ENCODE results near the gene APOA4. TPM values are rescaled to one million over a fixed set of nuclear protein-coding genes. Genes with fewer than 3 reads are reported as not detected.
"Not testable (repeated sequence)": the region's sequence is repeated elsewhere in the genome, so short reads cannot be mapped to it uniquely, and the experiment has no call there.

The APOA4 gene
- total RNA-seq, 2 experiments from 2014 or later, result not detected

DNA sequence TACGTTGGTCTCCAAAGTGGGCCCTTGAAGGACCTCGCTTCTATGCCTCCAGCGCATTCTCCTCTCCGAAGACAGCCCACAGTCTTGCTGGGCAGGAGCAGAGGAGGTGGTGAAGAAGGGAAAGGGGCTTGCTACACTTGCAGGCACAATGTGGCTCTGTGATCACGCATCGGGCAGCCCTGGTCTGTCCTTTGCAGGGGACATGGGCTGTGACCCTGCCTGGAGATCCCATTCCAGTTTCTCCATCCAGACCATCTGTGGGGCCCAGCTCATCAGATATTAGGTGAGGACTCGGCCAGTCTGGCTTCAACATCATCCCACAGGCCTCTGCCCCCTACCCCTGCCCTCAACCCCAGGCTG, 13.5 kb upstream of the APOA4 start:
- intact Hi-C loops (cut with micrococcal nuclease), result loop anchor here (5.0 kb wide), 1 partner anchor 44 kb away; the partner anchor contains the start of gene APOA5
- H3K27ac Mint-ChIP-seq, result no peak overlapping the region
- DNase-seq (no peak), ATAC-seq (no peak)
- no peaks in the 10 kb centered on the region for H3K9me3 Mint-ChIP-seq
- no peaks in the 10 kb centered on the region for H3K27me3 Mint-ChIP-seq
- ChIA-PET CTCF (interaction anchor here (1.0 to 4.3 kb wide), 36 partner anchors 9 to 391 kb away, joined by 3 to 167 read pairs (median 6); partner anchors contain the start of genes APOA4, APOA5 and ZPR1), POLR2A (interaction anchor here (1.0 to 2.1 kb wide), 7 partner anchors 10 to 65 kb away, joined by 3 to 17 read pairs (median 3); partner anchors contain the start of gene BUD13)
- TF ChIP-seq, protein P1, sequence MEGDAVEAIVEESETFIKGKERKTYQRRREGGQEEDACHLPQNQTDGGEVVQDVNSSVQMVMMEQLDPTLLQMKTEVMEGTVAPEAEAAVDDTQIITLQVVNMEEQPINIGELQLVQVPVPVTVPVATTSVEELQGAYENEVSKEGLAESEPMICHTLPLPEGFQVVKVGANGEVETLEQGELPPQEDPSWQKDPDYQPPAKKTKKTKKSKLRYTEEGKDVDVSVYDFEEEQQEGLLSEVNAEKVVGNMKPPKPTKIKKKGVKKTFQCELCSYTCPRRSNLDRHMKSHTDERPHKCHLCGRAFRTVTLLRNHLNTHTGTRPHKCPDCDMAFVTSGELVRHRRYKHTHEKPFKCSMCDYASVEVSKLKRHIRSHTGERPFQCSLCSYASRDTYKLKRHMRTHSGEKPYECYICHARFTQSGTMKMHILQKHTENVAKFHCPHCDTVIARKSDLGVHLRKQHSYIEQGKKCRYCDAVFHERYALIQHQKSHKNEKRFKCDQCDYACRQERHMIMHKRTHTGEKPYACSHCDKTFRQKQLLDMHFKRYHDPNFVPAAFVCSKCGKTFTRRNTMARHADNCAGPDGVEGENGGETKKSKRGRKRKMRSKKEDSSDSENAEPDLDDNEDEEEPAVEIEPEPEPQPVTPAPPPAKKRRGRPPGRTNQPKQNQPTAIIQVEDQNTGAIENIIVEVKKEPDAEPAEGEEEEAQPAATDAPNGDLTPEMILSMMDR (IDR thresholded peaks at IDR 0.05), result no peak
- no peaks in the 10 kb centered on the region for H3K36me3 Mint-ChIP-seq (ENCODE audit: low read depth)
- peaks cover 4% of the 10 kb centered on the region for H3K4me1 Mint-ChIP-seq (ENCODE audit: low read depth)
- H3K4me3 Mint-ChIP-seq, result no peak overlapping the region

GRCh38 chr11:116835791-116836631, 12.9 kb upstream of the APOA4 start:
- Mint-ChIP-seq H3K9me3 (no peaks in the 10 kb centered on the region), H3K4me3 (peak overlapping the region; percentile 72), H3K4me1 (ENCODE audit: low read depth) (peaks cover 4% of the 10 kb centered on the region), H3K27me3 (no peaks in the 10 kb centered on the region), H3K36me3 (ENCODE audit: low read depth) (no peaks in the 10 kb centered on the region), H3K27ac (peak overlapping the region; percentile 34)
- DNase-seq, result peak; percentile 89
- TF ChIP-seq, protein P1 (IDR thresholded peaks at IDR 0.05), result peak; percentile 65
- CTCF ChIA-PET, result interaction anchor here (0.6 to 4.3 kb wide), 55 partner anchors 9 to 1724 kb away, joined by 3 to 167 read pairs (median 5); partner anchors contain the start of genes APOA4, APOA5, BUD13 and ZPR1
- ATAC-seq, result peak; percentile 97
- POLR2A ChIA-PET, result interaction anchor here (0.7 to 2.1 kb wide), 15 partner anchors 10 to 337 kb away, joined by 3 to 17 read pairs (median 3); partner anchors contain the start of genes BUD13 and ZPR1
- intact Hi-C loops (cut with micrococcal nuclease), result loop anchor here (5.0 kb wide), 1 partner anchor 44 kb away; the partner anchor contains the start of gene APOA5

- H3K4me3 Mint-ChIP-seq, result peak overlapping the region; percentile 72
- intact Hi-C loops (cut with micrococcal nuclease), result loop anchor here (5.0 kb wide), 1 partner anchor 43 kb away; the partner anchor contains the start of gene APOA5
- DNase-seq (peak; percentile 7), ATAC-seq (no peak)
- ChIA-PET POLR2A (interaction anchor here (0.7 to 2.1 kb wide), 12 partner anchors 10 to 338 kb away, joined by 3 to 17 read pairs (median 3); partner anchors contain the start of genes BUD13 and ZPR1), CTCF (interaction anchor here (0.6 to 4.3 kb wide), 54 partner anchors 8 to 1724 kb away, joined by 3 to 167 read pairs (median 5); partner anchors contain the start of genes APOA4, APOA5, BUD13 and ZPR1)
- H3K27ac Mint-ChIP-seq, result no peak overlapping the region
- H3K4me1 Mint-ChIP-seq (ENCODE audit: low read depth), result peaks cover 4% of the 10 kb centered on the region
- no peaks in the 10 kb centered on the region for H3K36me3 Mint-ChIP-seq (ENCODE audit: low read depth)
- no peaks in the 10 kb centered on the region for H3K27me3 Mint-ChIP-seq
- TF ChIP-seq, protein P1 (IDR thresholded peaks at IDR 0.05), result no peak
- H3K9me3 Mint-ChIP-seq, result no peaks in the 10 kb centered on the region
Observed at GRCh38 chr11:116835042-116835772, 12.1 kb upstream of the APOA4 start.

DNA sequence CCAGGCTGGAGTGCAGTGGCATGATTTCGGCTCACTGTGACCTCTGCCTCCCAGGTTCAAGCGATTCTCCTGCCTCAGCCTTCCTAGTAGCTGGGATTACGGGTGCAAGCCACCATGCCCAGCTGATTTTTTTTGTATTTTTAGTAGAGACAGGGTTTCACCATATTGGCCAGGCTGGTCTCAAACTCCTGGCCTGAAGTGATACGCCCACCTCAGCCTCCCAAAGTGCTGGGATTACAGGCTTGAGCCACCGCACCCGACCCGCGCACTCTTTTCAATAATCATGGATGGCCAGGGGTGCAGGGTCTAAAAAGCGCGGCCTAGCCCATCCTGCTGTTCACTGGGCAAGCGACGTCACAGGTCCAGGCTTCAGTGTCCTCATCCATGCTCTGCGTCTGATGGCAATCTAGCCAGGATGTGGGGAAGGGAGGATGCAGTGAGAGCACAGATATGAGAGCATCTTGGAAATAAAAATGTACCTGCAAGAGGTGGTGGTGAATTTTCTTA, 11.5 kb upstream of the APOA4 start:
- ChIA-PET CTCF (interaction anchor here (1.8 to 4.3 kb wide), 5 partner anchors 18 to 392 kb away, joined by 5 to 167 read pairs (median 14); partner anchors contain the start of genes APOA5 and ZPR1), POLR2A (interaction anchor here (1.8 kb wide), 1 partner anchor 63 kb away, joined by 7 read pairs; no protein-coding TSS in a partner anchor)
- not testable (repeated sequence) for H3K36me3 Mint-ChIP-seq (ENCODE audit: low read depth); ATAC-seq; DNase-seq; H3K4me1 Mint-ChIP-seq (ENCODE audit: low read depth); H3K9me3 Mint-ChIP-seq; H3K27me3 Mint-ChIP-seq; H3K27ac Mint-ChIP-seq
- intact Hi-C loops (cut with micrococcal nuclease), result loop anchor here (5.0 kb wide), 1 partner anchor 42 kb away; the partner anchor contains the start of gene APOA5
- peak overlapping the region; percentile 72 for H3K4me3 Mint-ChIP-seq
